HEK293 (cell line): Measurements from ENCODE around the gene SLX9.

Experiments used
- KLF7 ChIP-seq: fragments of 450-650 bp; formaldehyde crosslinking; IDR thresholded peaks from 2 replicates; pipeline ENCODE4 v1.5.1; 2016; ENCODE audit warnings: missing biosample characterization, missing genetic modification characterization, borderline replicate concordance
- SP2 ChIP-seq: fragments of 450-650 bp; formaldehyde crosslinking; IDR thresholded peaks from 2 replicates; pipeline ENCODE4 v1.5.1; 2016; ENCODE audit warnings: missing biosample characterization, missing genetic modification characterization
- YY1 ChIP-seq: fragments of 450-650 bp; formaldehyde crosslinking; IDR thresholded peaks from 2 replicates; pipeline ENCODE4 v1.5.1; 2018; ENCODE audit warnings: missing biosample characterization, missing genetic modification characterization
- ZBTB1 ChIP-seq: fragments of 450-650 bp; formaldehyde crosslinking; IDR thresholded peaks from 2 replicates; pipeline ENCODE4 v1.5.1; 2016; ENCODE audit warnings: missing biosample characterization, missing genetic modification characterization
- ZBTB7A ChIP-seq: fragments of 450-650 bp; formaldehyde crosslinking; IDR thresholded peaks from 2 replicates; pipeline ENCODE4 v1.5.1; 2016; ENCODE audit warnings: low read depth, missing biosample characterization, missing genetic modification characterization
- ZFP41 ChIP-seq: fragments of 450-650 bp; formaldehyde crosslinking; IDR thresholded peaks from 2 replicates; pipeline ENCODE4 v1.5.1; 2016; ENCODE audit warnings: missing biosample characterization, missing genetic modification characterization, borderline replicate concordance
- ZNF416 ChIP-seq: fragments of 450-650 bp; formaldehyde crosslinking; IDR thresholded peaks from 2 replicates; pipeline ENCODE4 v1.5.1; 2016; ENCODE audit warnings: missing biosample characterization, missing genetic modification characterization
- ZNF473 ChIP-seq: fragments of 450-650 bp; formaldehyde crosslinking; IDR thresholded peaks from 2 replicates; pipeline ENCODE4 v1.5.1; 2017; ENCODE audit warnings: missing biosample characterization, missing genetic modification characterization
- ZNF514 ChIP-seq: fragments of 450-650 bp; formaldehyde crosslinking; IDR thresholded peaks from 2 replicates; pipeline ENCODE4 v1.5.1; 2016; ENCODE audit warnings: missing biosample characterization, missing genetic modification characterization
- ZNF548 ChIP-seq: fragments of 450-650 bp; formaldehyde crosslinking; IDR thresholded peaks from 2 replicates; pipeline ENCODE4 v1.5.1; 2016; ENCODE audit warnings: missing biosample characterization, missing genetic modification characterization
- ZNF76 ChIP-seq: fragments of 450-650 bp; formaldehyde crosslinking; IDR thresholded peaks from 2 replicates; pipeline ENCODE4; 2016; ENCODE audit warnings: low read depth, missing biosample characterization, missing genetic modification characterization, borderline replicate concordance
- TF ChIP-seq, protein P1 (sequence below): fragments of 450-650 bp; formaldehyde crosslinking; IDR thresholded peaks from 2 replicates; pipeline ENCODE4 v1.5.1; 2016; ENCODE audit warnings: missing biosample characterization, missing genetic modification characterization
- TF ChIP-seq, protein P2 (sequence below): fragments of 450-650 bp; formaldehyde crosslinking; IDR thresholded peaks from 2 replicates; pipeline ENCODE4 v1.5.1; 2017; ENCODE audit warnings: missing biosample characterization, missing genetic modification characterization
- TF ChIP-seq, protein P3 (sequence below): fragments of 450-650 bp; formaldehyde crosslinking; IDR thresholded peaks from 2 replicates; pipeline ENCODE4 v1.5.1; 2016; ENCODE audit warnings: missing biosample characterization, missing genetic modification characterization

DNA sequence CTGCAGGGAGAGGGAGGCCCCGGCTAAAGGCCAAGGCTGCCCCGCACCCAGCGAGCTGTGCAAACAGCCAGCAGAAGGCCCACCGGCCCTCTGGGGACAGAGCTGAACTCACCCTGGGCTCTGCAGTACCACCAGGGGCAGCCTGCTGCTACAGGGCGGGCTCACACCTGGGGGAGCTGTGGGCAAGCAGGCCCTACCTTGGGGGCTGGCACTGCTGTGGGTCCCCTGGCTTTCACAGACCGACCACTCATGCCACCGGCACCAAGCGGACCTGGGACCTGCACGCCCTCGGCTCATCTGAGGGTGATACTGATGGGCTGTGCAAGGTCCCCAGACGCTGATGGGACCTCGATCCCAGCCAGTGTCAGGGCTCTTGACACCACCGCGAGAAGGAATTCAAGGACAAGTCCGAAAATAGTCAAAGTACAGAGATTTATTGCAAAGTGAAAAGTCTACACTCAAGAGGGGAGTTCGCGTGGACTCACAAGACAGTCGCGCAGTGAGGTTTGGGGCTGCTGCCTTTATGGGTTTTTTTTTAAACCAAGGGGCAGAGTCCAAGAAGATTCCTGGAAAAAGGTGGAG is 73.5 kb downstream of the SLX9 start:
- TF ChIP-seq ZFP41 (tag by site-specific recombination) = no peak
- no peak for TF ChIP-seq YY1 (tag by site-specific recombination)
- TF ChIP-seq, protein P1, sequence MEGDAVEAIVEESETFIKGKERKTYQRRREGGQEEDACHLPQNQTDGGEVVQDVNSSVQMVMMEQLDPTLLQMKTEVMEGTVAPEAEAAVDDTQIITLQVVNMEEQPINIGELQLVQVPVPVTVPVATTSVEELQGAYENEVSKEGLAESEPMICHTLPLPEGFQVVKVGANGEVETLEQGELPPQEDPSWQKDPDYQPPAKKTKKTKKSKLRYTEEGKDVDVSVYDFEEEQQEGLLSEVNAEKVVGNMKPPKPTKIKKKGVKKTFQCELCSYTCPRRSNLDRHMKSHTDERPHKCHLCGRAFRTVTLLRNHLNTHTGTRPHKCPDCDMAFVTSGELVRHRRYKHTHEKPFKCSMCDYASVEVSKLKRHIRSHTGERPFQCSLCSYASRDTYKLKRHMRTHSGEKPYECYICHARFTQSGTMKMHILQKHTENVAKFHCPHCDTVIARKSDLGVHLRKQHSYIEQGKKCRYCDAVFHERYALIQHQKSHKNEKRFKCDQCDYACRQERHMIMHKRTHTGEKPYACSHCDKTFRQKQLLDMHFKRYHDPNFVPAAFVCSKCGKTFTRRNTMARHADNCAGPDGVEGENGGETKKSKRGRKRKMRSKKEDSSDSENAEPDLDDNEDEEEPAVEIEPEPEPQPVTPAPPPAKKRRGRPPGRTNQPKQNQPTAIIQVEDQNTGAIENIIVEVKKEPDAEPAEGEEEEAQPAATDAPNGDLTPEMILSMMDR = no peak; the same call in 1 of the 2 replicates
- no peak for TF ChIP-seq ZNF514
- no peak for TF ChIP-seq SP2 (tag by site-specific recombination)
- TF ChIP-seq ZNF473 = no peak
- no peak for TF ChIP-seq KLF7
- TF ChIP-seq ZNF76 (tag by site-specific recombination) = no peak
- TF ChIP-seq ZNF548 (tag by site-specific recombination) = no peak
- TF ChIP-seq ZNF416 (tag by site-specific recombination) = no peak
- TF ChIP-seq, protein P2, sequence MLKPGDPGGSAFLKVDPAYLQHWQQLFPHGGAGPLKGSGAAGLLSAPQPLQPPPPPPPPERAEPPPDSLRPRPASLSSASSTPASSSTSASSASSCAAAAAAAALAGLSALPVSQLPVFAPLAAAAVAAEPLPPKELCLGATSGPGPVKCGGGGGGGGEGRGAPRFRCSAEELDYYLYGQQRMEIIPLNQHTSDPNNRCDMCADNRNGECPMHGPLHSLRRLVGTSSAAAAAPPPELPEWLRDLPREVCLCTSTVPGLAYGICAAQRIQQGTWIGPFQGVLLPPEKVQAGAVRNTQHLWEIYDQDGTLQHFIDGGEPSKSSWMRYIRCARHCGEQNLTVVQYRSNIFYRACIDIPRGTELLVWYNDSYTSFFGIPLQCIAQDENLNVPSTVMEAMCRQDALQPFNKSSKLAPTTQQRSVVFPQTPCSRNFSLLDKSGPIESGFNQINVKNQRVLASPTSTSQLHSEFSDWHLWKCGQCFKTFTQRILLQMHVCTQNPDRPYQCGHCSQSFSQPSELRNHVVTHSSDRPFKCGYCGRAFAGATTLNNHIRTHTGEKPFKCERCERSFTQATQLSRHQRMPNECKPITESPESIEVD (tag by site-specific recombination) = no peak
- no peak for TF ChIP-seq ZBTB7A (tag by site-specific recombination)
- TF ChIP-seq, protein P3, sequence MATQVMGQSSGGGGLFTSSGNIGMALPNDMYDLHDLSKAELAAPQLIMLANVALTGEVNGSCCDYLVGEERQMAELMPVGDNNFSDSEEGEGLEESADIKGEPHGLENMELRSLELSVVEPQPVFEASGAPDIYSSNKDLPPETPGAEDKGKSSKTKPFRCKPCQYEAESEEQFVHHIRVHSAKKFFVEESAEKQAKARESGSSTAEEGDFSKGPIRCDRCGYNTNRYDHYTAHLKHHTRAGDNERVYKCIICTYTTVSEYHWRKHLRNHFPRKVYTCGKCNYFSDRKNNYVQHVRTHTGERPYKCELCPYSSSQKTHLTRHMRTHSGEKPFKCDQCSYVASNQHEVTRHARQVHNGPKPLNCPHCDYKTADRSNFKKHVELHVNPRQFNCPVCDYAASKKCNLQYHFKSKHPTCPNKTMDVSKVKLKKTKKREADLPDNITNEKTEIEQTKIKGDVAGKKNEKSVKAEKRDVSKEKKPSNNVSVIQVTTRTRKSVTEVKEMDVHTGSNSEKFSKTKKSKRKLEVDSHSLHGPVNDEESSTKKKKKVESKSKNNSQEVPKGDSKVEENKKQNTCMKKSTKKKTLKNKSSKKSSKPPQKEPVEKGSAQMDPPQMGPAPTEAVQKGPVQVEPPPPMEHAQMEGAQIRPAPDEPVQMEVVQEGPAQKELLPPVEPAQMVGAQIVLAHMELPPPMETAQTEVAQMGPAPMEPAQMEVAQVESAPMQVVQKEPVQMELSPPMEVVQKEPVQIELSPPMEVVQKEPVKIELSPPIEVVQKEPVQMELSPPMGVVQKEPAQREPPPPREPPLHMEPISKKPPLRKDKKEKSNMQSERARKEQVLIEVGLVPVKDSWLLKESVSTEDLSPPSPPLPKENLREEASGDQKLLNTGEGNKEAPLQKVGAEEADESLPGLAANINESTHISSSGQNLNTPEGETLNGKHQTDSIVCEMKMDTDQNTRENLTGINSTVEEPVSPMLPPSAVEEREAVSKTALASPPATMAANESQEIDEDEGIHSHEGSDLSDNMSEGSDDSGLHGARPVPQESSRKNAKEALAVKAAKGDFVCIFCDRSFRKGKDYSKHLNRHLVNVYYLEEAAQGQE = no peak
- TF ChIP-seq ZBTB1 (tag by site-specific recombination) = no peak
